Activated T-cell treated with anti-CD3 and anti-CD28 coated beads, Interleukin-2, amount 50 U/mL, for 4 hours (primary cell): ENCODE data around the gene CSAD. TPM values are rescaled to one million over a fixed set of nuclear protein-coding genes. Genes with fewer than 3 reads are reported as not detected.

Experiments
- ATAC-seq, 2 donors: fragments of 200-7000 bp; cut with Tn5 transposase; one replicate each; pipeline ENCODE4 v1.10.0; 2021
- DNase-seq: peaks from one replicate; pipeline ENCODE4 v3.0.0-alpha.2; 2020
- H3K27me3 Mint-ChIP-seq: one replicate; pipeline ENCODE4 v1.8.0; 2021; ENCODE audit warnings: low read depth, mixed read lengths
- H3K36me3 Mint-ChIP-seq: one replicate; pipeline ENCODE4 v1.8.0; 2022; ENCODE audit warnings: mixed read lengths; ENCODE audit not compliant: insufficient read depth
- H3K4me1 Mint-ChIP-seq: one replicate; pipeline ENCODE4 v1.8.0; 2021; ENCODE audit warnings: low read depth, mixed read lengths
- H3K4me3 Mint-ChIP-seq: one replicate; pipeline ENCODE4 v1.8.0; 2021; ENCODE audit warnings: mild to moderate bottlenecking, moderate library complexity, mixed read lengths
- H3K9me3 Mint-ChIP-seq: one replicate; pipeline ENCODE4 v1.8.0; 2021; ENCODE audit warnings: mixed read lengths
- total RNA-seq, 3 donors: library from RNA; stranded (reverse); gene quantifications; one replicate each; pipeline ENCODE4 v1.2.1, GENCODE V29; 2021

CSAD gene
- total RNA-seq, 3 donors from 2014 or later, result 8.0 to 10.6 (median 9.3) TPM

DNA sequence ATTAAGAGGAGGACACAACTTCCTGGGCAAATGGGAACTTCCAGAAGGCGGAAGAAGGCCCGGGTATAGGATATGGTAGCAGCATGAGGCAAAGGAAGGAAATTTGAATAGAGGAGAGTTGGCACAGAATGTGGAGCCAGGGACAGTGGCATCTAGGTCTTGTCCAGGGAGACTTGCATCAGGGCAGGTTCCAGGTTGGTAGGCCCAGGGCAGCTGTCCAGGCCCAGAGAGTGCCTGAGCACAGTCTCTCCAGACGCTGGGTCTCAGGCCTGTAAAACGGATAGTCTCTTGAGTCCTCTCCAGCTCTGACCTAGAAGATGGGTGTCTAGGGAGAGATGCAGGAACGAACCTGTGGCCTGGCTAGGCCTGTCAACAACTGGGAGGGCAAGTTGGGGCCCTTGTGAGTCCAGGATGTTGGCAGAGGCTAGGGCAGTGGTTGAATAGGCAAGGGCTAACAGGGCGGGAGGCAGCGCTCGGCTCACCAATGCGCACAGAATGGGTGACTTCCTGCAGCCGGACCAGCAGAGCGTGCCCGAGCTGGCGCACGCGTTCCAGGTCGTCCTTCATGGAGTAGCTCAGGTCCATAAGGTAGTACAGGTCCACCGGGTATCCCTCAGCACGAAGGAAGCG, 16.4 kb upstream of the CSAD start:
- DNase-seq (no peak), ATAC-seq (no peak)
- Mint-ChIP-seq H3K36me3 (peaks cover 42% of the 10 kb centered on the region), H3K4me1 (peaks cover 46% of the 10 kb centered on the region), H3K9me3 (no peaks in the 10 kb centered on the region), H3K4me3 (no peak overlapping the region), H3K27me3 (no peaks in the 10 kb centered on the region)

DNA sequence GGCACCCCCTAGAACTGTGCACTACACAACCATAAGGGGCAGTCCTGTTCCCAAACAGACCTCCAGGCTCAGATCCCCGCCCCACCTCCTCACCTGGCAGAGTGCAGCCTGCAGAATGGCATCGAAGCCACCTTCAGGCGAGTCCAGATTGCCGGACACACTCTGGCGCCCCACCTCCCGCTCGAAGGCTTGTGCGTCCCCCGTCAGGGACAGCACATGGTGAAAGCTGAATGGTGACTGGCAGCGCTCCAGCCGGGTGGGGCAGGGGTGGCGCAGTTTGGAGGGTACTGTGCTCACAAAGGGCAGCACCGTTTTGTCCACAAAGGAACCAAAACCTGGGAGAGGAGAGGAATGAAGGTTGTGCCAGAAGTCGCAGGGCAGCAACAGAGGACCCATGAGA, 15.8 kb upstream of the CSAD start:
- Mint-ChIP-seq H3K4me1 (peaks cover 40% of the 10 kb centered on the region), H3K27me3 (no peaks in the 10 kb centered on the region), H3K4me3 (no peak overlapping the region), H3K36me3 (peaks cover 43% of the 10 kb centered on the region), H3K9me3 (no peaks in the 10 kb centered on the region)
- no peak for ATAC-seq
- DNase-seq, result no peak

DNA sequence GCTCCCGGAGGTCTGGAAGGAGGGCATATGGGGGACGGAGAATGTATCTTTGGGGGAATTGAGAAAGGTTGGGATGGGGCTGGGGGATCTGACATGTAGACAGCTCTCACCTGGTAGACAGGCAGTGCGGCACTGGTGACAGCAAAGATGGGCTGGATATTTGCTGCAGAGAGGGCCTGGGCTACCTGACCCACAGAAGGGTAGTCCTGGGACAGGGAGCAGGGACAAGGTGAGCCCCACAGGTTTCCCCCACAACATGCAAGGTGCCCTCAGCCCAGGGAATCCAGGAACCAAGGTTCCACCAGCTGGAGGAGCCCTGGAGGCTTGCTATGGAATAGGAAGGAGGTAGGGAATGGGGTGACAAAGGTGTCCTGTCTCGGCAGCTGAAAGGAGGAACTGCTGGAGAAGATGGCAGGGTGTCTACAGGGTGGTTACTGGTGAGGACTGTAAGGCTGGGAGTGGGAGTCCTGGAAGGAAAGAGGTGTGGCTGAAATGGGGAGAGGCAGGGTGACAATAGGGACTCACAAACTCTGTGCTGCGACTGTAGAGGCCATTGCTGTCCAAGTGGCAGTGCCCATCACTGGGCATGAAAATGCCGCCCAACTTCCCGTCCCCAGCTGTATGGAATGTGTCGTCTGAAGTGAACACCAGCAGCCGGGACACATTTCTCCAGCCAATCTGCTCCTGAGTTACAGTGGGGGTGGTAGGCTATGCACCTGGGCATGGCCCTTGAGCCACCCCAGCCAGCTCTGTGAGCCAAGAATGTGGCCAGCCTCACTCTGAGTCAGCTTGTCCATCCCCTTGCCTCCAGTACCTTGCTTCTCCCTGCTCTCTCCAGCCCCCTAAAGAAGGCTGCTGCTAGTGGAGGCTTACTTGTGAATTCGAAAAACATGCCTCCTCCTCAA, 15.0 kb upstream of the CSAD start:
- Mint-ChIP-seq H3K4me3 (no peak overlapping the region), H3K27me3 (no peaks in the 10 kb centered on the region), H3K9me3 (no peaks in the 10 kb centered on the region), H3K36me3 (peaks cover 43% of the 10 kb centered on the region), H3K4me1 (peaks cover 36% of the 10 kb centered on the region)
- DNase-seq, result no peak
- ATAC-seq, result no peak

DNA sequence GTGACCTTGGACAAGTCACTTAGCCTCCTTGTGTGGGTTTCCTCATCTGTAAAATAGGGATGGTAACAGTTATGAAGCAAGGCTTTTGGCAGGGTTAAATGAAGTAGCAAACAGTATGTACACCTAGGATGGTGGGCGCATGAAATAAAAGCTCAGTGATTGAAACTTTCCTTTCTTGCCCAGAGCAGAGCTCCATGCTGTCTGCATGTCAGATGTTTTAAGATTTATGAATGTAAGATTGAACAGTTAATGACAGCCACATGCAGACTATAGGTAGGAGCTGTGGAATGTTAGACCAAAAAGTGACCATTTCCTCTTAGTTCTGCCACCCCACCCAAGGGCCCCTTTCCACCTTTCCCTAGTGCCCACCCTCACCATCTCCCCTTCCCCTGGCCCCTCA, 14.2 kb upstream of the CSAD start:
- Mint-ChIP-seq H3K27me3 (no peaks in the 10 kb centered on the region), H3K36me3 (peaks cover 39% of the 10 kb centered on the region), H3K9me3 (no peaks in the 10 kb centered on the region), H3K4me3 (no peak overlapping the region), H3K4me1 (peaks cover 31% of the 10 kb centered on the region)
- no peak for ATAC-seq
- no peak for DNase-seq

DNA sequence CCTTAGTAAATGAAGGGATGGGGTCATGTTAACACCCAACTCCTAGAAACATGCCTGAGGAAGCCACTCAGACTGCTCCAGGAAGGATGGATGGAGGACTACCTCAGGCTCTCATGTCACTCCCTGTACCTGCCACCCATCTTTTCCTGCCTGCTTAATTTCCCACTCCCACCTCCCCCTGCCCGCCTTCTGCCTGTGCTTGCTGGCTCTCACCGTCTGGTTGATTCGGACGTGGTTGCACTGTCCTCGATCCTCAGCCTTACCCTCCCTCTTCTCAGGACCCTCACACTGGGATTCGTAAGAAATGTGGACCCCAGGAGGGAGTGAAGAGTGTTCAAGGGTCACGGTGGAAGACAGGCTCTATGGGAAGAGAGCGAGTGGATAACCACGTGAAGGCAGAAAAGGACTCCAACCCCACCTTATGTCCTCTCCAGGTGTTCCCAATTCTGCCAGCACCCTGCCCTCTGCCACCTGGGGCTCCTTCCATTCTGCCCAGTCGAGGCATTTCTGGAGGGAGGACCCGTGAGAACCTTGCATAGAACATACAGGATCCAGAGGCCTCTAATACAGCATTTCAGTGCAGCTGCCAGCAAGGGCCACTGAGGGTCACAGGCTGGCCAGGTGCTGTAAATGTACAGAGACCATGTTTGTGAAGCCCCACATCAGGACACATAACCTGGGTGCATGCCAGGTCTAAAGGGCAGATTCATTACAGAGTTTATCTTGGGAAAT, 13.4 kb upstream of the CSAD start:
- Mint-ChIP-seq H3K27me3 (no peaks in the 10 kb centered on the region), H3K4me3 (no peak overlapping the region)

DNA sequence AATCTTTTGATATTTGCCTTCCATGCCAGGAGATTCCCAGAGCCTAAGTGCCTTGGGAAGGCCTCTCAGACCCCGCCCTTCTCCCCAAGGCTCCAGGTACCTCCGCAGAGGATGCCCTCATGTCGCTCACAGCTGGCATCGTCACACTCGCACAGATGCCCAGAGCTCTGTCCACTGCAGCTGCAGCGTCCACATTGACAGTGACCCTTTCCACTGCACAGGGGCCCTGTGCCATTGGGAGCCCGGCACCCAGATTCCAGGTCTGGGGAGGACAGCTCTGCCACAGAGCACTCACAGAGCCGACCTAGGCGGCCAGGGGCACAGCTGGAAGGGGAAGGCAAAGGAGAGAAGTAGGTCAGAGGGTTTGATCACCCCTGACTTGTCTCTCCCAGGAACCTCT, 12.3 kb upstream of the CSAD start:
- peaks cover 17% of the 10 kb centered on the region for H3K4me1 Mint-ChIP-seq
- DNase-seq (no peak), ATAC-seq (no peak)
- no peak overlapping the region for H3K4me3 Mint-ChIP-seq
- no peaks in the 10 kb centered on the region for H3K27me3 Mint-ChIP-seq
- H3K36me3 Mint-ChIP-seq, result peaks cover 35% of the 10 kb centered on the region
- H3K9me3 Mint-ChIP-seq, result no peaks in the 10 kb centered on the region

More for the DNA sequence above, 13.4 kb upstream of the CSAD start:
- ATAC-seq, result no peak
- H3K4me1 Mint-ChIP-seq, result peaks cover 27% of the 10 kb centered on the region
- no peaks in the 10 kb centered on the region for H3K9me3 Mint-ChIP-seq
- DNase-seq, result no peak
- H3K36me3 Mint-ChIP-seq, result peaks cover 36% of the 10 kb centered on the region

DNA sequence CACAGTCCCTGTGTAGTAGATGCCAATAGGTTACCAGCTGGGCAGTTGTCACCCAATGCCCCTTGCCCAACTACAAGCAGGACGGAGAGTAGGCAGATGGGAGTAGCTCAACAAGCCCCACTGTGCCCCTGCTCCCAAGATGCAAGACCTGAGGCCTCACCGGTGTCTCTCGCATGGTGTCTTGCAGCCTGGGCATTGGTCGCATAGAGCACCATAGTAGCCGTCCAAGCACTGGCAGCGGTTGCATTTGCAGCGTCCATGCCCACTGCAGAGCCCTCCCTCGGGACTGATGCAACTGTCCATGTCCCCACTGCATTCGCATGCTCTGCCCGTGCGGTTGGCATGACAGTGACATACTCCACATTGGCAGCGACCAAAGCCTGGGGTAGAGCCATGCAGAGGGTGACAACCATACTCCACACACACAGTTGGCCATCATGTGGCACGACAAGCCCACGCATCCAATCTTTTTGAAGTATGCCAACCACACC, 11.9 kb upstream of the CSAD start:
- no peak for DNase-seq
- H3K9me3 Mint-ChIP-seq, result no peaks in the 10 kb centered on the region
- H3K36me3 Mint-ChIP-seq, result peaks cover 34% of the 10 kb centered on the region
- peaks cover 14% of the 10 kb centered on the region for H3K4me1 Mint-ChIP-seq
- H3K27me3 Mint-ChIP-seq, result no peaks in the 10 kb centered on the region
- H3K4me3 Mint-ChIP-seq, result no peak overlapping the region
- no peak for ATAC-seq

DNA sequence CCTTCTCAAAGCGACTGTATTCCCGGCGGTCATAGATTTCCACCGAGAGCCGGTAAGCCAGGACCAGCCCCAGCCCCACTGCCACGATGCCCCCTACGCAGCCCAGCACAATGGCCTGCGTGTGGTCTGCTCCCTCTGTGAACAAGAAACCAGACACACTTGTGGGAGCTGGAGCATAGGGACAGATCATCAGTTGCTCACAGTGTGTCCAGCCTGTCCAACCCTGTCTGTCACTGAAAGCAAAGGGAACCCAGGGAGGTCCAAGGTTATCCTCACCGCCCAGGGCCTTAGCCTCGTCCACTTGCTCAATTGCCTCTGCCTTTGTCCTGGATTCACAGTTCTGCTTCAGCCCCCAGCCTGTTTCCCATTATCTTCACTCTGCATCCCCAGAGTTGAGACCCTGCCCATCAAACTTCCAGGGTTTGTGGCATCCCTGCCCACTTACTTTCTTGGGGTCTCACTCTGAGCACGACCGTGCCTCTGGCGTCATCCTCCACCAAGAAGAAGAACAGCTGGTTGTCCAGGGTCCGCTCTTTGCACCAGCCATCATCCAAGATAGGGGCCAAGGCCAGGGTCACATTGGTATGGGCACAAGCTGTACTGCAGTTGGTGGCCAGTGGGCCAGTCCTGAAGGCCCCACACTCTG, 11.3 kb upstream of the CSAD start:
- Mint-ChIP-seq H3K36me3 (peaks cover 35% of the 10 kb centered on the region), H3K4me3 (no peak overlapping the region), H3K4me1 (peaks cover 11% of the 10 kb centered on the region), H3K27me3 (no peaks in the 10 kb centered on the region), H3K9me3 (no peaks in the 10 kb centered on the region)
- ATAC-seq (no peak), DNase-seq (no peak)

DNA sequence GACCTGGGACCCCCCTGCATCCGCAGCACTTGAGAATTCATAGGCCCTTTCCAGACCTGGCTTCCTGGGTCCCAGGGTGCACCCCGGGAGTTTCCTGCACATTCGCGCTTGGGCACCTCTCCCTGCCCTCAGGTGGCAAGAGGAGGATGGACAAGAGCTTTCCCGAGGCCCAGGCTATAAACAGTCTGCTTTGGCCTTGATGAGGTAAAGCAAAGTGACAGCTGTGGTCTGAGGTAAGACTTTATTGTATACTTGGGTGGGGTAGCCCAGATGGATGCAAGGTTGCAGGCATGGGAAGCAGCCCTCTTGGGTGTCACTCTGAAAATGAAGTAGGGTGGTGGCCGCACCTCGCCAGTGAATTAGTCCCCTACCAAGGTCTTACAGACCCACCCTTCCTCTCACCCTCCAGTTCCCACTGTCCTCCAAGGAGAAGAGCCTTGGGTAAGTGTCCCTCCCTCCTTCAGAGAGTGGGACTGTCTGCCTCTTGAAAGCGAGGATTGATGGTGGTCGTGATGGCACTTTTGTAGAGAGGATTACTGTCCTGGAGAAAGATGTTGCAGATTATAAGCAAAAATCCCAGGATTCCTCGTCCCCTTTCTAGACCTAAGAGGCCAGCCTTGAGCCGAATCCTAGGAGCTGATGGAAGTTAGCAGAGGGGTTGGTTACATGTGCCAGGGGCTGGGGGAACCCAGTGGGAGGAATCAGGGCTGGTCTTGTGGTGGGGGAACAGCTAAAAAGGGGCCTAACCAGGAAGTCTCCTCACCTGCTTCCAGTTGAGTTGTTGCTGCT, 10.6 kb upstream of the CSAD start:
- Mint-ChIP-seq H3K27me3 (no peaks in the 10 kb centered on the region), H3K4me1 (peaks cover 7% of the 10 kb centered on the region), H3K36me3 (peaks cover 35% of the 10 kb centered on the region), H3K4me3 (no peak overlapping the region), H3K9me3 (no peaks in the 10 kb centered on the region)
- ATAC-seq (no peak), DNase-seq (no peak)

DNA sequence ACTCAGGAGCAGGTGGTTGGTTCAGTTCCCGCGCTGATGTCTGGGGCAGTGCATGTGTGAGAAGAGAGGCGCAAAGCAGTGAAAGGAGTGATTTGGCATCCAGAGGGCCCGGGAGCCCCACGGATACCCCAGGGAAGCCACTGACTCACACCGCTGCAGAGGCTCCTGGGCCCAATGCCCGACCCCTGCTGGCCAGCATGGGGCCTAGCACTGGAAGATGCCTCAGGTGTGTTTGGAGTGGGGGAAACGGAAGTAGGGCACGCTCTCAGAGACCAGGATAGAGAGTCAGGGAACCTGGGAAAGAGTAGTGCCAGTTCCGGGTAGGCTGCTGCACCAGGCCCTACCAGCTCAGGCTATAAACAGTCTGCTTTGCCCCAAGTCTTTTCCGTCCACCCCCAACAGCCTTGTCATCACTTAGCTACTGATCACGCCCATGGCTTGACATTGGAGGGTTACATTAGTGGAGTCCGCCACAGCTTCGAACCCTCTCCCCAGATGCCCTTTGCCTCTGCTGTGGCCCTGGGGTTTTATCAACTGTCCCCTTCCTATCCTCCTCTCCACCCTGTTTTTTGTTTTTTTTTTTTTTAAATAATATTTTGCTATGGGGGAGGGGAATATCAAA, 9.5 kb upstream of the CSAD start:
- Mint-ChIP-seq H3K4me3 (no peak overlapping the region), H3K4me1 (peaks cover 10% of the 10 kb centered on the region), H3K27me3 (no peaks in the 10 kb centered on the region), H3K36me3 (peaks cover 35% of the 10 kb centered on the region), H3K9me3 (no peaks in the 10 kb centered on the region)
- DNase-seq (peak; percentile 57), ATAC-seq (peak; percentile 91 to 92)

DNA sequence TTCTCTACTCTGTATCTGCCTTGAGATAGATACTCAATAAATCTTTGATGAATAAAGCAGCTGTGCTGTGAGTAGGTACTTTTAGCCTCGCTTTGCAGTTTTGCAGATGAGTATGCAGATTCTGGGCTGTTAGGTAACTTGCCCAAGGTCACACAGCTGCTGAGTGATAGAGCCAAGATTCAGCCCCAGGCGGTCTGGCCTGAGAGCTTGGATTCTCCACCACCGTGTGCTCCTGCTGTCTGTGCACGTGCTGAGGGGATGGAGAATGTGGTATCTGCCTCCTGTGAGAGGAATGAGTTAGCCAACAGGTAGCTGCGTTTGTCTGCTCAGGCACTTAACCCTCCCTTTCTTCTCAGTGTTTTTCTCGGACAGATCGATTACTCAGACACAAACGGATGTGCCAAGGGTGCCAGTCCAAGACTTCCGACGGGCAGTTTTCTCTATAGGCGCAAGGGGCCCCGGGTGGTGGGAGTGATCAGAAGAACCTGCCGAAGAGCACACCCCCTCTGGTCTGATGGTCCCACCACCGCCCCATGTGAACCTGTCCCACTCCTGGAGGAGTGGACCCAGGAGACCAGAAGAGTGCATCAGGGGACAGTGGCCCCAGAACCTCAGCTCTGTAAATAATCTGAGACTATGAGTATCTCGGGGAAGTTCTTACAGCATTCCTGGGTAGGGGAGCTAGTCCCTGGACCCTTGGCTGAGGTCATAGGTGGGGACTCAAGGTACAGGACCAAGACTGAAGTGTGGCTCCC, 6.6 kb upstream of the CSAD start:
- peaks cover 27% of the 10 kb centered on the region for H3K36me3 Mint-ChIP-seq

DNA sequence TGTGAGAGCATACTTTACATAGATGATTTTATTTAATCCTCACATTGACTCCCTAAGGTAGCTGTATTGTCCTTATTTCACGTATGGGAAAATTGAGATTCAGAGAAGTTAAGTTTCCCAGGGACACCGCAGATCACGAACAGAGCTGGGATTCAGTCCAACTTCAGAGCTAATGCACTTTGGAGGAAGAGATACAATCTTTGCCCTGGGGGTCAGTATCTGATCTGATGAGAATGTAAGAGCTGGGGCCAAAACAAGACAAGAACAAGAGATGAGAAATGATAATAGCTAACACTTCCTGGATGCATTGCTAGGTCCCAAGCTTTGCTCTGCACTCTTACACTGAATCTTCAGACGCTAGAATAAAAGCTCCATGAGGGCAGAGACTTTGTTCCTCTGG, 6.0 kb upstream of the CSAD start:
- Mint-ChIP-seq H3K27me3 (no peaks in the 10 kb centered on the region), H3K9me3 (no peaks in the 10 kb centered on the region), H3K4me1 (peaks cover 42% of the 10 kb centered on the region), H3K4me3 (no peak overlapping the region), H3K36me3 (peaks cover 29% of the 10 kb centered on the region)
- DNase-seq (no peak), ATAC-seq (no peak)

More for the DNA sequence above, 6.6 kb upstream of the CSAD start:
- DNase-seq (no peak), ATAC-seq (no peak)
- Mint-ChIP-seq H3K4me3 (no peak overlapping the region), H3K4me1 (peaks cover 36% of the 10 kb centered on the region), H3K27me3 (no peaks in the 10 kb centered on the region), H3K9me3 (no peaks in the 10 kb centered on the region)
